GM21367 (cell line): ENCODE data around the gene NXN.
"Not testable (repeated sequence)": the region's sequence is repeated elsewhere in the genome, so short reads cannot be mapped to it uniquely, and the experiment has no call there.

ENCODE experiments used
- ATAC-seq: cut with Tn5 transposase; IDR thresholded peaks from one replicate; pipeline ENCODE4 v1.9.1; 2021; ENCODE audit not compliant: unreplicated experiment

The NXN gene

DNA sequence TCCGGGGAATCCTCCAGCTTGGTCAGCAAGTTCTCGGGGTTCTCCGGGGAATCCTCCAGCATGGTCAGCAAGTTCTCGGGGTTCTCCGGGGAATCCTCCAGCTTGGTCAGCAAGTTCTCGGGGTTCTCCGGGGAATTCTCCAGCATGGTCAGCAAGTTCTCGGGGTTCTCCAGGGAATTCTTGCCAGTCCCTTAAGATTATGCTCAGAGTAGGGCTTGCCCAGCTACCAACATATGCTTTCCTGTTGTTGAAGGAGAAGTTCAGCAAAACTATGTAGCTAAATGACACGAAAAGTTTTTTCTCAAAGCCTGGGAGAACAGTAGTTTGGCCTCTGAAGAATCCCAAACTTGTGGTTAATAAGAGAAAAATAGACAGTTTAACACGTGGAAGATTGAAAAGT, 112.3 kb downstream of the NXN start:
- ATAC-seq: not testable (repeated sequence)

DNA sequence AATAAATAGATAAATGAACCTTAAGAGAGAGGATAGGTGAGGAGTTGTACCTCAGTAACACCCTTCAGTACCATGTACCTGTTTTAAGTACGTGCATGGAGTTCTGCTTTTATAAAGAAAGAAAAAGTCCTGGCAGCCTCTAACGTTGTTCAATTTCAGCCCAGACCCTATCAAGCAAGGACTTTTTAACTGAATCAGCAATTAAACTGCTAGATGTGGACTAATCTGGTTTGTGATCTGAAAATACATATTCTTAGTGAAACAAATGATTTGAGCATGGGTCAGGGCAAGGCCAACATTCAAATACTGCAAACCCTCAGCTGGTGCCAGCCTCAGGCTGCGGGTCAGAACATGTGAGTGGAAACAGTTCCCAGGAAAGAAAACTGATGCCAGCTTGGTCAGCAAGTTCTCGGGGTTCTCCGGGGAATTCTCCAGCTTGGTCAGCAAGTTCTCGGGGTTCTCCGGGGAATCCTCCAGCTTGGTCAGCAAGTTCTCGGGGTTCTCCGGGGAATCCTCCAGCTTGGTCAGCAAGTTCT, 112.9 kb downstream of the NXN start:
- ATAC-seq: no peak

DNA sequence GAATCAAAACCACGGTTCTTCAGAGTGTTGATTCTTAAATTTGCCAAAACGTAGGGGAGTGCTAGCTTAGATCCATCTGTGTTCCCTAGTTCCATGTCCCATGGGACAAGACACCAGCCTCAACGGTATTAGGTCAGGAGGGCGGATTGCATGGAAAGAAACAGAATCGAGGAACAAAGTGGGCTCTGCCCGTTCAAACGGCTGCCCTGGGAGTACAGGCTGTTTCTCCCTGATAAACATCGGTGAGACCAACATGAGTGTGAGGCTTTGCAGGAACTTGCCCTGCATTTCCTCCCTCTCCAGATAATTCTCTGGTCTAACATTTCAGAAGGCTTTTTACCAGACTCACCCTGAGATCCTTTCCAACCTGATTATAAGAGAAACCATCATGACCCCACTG, 115.3 kb downstream of the NXN start:
- ATAC-seq: no peak

DNA sequence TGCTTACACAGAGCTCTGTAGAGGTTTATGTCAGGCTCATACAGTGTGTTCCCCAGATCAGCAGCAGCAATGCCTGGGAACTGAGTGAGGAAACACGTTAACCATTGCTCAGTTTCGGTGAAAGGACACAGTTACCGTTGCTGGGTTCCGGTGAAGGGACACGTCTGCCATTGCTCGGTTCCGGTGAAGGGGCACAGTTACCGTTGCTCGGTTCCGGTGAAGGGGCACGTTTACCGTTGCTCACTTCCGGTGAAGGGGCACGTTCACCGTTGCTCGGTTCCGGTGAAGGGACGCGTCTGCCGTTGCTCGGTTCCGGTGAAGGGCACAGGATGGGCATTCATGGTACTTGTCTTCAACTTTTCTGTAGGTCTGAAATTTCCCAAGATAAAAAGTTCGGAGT, 115.7 kb downstream of the NXN start:
- no peak for ATAC-seq

DNA sequence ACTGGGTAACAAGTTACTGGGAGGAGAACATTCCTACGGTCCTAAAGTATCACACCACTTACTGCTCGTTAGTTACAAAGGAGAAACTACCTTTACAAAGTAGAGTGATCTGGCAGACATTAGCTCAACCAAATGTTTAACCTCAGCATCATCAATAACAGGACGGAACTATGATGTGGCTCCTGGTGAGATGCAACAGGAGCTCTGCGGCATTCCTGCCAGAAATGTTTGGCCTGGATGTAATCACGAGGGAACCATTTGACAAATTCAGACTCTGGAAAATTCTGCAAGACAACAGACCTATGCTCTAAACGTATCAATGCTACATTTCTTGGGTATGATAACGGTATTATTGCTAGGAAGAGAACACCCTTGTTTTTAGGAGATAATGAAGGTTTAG, 117.0 kb downstream of the NXN start:
- no peak for ATAC-seq

DNA sequence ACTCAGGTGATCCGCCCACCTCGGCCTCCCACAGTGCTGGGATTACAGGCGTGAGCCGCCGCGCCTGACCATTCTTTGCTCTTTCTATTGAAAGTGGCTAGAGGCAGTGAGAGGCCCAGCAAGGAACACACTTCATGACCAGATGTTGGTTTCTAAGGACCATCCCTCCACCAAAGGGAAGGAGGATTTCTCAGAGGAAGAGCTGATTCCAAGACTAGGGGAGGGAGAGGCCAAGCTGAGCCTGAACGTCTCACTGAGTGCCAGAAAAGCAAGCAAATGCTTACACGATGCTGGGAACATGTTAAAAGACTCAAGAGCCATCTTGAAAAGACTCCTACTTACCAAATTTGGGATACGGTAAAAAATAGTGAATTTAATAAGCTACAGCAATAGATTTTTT, 118.2 kb downstream of the NXN start:
- no peak for ATAC-seq

DNA sequence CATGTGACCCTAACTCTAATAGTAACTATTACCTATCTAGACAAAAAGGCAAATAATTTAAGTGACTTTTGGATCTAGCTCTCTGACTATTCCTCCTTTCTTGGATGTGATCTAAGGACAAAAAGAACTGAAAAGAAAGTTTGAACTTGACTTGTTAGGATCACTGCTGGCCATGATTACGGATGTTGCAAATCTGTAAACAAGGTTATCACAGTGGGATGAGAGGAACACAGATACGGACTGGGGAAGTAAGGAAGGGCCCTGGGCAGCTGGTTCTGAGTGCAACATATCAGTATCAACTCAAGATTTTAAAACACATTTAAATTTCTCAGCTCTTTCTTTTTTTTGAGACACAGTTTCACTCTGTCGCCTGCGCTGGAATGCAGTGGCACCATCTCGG, 118.8 kb downstream of the NXN start:
- no peak for ATAC-seq

DNA sequence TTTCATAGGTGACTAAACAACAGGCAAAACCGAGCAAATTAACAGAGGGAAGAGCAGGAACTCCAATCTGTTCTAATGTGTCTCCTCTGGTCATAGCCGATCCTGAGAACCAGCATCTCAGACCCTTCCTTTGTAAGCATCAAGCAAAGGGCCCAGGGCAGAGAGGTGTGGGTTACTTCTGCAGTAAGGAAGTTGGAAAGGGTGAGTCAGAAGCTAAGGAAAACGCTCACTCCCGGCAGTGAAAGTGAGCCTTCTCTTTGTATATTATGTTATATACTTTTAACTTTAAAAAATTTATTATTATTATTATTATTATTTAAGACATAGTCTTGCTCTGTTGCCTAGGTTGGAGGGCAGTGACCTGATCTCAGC, 119.8 kb downstream of the NXN start:
- no peak for ATAC-seq

DNA sequence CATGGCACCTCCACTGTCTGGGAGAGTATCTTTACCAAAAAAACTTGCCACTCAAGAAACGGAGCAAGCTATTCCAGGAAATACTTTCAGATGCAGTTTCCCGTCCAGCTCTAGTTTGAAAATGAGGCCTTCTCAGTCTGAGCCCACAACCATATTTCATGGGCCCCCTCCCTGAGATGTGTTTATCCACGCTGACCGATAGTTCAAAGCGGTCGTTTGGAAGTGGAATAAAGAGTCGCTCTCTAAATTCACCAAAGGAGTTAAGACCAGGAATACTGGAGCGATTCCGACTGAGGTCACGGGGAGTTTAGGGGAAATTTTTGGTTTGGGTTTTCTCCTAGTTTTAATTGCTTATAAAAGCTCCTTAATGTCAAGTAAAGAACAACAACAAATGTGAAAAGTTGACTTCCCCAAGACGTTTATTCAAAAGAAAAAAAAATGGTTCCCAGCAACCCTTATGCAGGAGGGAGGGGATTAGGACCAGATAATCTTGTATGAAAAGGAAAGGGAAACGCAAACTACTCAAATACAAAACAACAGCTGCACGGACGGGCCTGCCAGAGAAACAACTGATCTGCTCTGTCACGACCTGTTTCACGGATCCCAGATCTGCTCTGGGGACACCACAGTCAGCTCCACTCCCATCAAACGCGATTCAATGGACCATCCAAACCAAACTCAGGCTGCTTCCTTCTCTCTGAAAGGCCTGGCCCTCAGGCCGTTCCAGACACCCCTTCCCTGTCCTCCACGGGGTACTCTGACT, 120.3 kb downstream of the NXN start:
- ATAC-seq: no peak

DNA sequence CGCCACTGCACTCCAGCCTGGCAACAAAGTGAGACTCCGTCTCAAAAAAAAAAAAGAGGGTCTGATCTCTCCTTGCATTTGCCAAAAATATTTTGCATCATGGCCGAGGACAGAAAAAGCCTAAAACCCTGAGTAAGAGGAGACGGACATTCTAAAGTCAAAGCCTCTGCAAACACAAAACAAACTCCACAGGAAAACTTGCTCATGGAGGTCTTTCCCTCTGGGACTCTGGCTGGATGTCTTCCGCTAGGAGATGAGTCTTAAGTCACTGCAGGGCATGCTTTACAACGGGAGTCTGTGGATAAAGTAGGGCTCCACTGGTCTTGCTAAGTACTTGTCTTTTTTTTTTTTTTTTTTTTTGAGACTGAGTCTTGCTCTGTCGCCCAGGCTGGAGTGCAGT, 123.4 kb downstream of the NXN start:
- no peak for ATAC-seq

DNA sequence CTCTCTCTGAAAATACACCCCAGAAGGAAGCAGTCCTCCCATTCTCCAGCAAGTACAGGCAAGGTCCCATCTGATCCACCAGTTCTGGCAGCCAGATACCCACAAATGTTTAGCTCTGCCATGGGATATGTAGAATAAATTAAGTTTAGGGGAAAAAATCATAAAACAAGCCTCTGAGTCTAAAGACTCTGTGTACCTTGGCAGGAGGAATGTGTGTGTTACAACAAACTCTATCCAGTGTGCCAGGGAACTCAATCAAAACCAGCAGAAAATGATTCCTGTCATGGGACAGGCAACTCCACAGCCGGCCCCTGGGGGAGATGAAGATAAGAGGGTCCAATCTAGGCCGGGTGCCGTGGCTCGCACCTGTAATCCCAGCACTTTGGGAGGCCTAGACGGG, 124.0 kb downstream of the NXN start:
- ATAC-seq: no peak

DNA sequence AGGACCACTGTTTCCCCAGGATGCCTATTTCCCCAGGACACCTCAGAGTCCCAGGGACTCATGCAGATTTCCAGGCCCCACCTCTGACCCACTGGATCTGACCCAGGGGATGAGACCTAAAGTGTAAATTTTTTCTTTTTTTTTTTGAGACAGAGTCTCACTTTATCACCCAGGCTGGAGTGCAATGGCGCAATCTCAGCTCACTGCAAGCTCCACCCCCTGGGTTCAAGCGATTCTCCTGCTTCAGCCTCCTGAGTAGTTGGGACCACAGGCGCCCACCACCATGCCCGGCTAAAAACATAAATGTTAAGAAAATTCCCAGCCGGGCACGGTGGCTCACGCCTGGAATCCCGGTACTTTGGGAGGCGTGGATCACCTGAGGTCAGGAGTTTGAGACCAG, 126.7 kb downstream of the NXN start:
- not testable (repeated sequence) for ATAC-seq

DNA sequence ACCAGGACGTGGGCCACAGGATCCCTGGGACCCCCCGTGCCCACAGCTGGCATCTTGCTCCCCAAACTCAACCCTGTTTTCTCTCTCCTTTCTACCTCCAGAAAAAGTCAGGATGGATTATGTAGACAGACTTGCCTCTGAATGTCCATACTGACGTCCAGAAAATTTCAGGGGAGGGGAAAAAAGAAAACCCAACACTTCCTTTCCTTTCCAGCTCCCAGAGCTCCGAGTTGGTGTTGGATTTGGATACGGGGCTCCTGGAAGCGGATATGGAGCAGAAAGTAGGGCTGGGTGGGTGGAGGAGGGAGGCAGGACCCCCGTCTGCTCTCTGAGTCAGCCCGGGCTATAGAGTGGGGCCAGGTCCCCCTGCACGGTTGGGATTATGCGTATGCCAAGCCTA, 127.2 kb downstream of the NXN start:
- ATAC-seq: no peak

DNA sequence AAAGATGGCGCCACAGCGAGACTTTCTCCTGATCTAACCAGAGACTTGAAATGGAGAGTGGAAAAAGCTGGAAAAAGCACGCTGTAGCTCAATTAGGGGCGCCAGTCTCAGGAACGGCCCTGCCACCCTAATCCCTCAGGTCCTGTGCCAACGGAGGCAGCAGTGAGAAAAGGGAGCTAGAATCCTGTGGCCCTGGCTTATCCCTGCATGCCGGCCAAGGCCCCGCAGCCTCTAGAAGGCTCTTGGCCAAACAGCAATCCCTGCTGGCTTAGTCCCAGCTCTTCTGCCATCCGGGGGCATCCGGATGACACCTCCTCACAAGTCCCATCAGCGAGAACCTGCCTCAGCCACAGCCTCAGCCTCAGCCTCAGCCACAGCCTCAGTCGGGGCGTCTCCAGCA, 127.7 kb downstream of the NXN start:
- ATAC-seq: no peak

DNA sequence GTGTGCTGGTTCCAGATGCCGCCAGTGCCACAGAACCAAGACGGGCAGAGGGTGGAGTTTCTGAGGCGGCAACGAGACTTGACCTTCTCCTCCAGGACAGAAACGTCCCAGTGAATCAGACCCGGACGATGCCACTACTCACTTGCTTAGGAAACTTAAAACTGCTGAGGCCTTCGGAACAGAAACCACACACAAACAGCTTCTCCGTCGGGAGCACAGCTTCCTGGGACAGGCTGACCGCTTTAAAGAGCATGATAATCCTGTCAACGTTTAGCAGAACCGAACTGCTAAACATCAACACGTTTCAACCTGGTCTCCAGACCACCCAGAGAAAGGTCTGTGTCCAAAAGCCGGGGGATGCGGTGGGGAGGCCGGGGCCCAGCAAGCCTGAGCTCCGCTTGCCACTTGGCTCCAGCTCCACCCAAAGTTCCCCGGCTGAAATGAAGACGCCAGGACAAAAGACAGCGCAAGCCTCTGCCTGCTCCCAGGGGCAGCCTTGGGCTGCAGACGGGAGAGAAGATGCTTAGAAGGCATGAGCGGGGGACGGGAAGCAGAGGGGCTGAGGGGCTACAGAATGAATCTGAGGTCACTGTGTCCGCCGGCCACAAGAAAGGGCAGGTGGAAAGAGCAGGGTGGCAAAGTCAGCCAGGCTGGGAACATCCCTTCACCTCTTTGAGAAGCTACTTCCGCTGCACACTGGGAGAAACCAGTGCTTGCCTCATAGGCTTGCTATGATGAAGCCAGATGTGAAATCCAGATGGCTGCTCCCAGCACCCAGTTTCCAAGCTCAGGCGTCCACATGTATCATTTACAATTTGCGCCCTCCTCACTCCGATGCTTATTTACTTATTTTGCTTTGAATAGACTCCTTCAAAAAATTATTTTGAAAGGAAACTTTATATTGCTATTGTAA, 128.5 kb downstream of the NXN start:
- no peak for ATAC-seq

DNA sequence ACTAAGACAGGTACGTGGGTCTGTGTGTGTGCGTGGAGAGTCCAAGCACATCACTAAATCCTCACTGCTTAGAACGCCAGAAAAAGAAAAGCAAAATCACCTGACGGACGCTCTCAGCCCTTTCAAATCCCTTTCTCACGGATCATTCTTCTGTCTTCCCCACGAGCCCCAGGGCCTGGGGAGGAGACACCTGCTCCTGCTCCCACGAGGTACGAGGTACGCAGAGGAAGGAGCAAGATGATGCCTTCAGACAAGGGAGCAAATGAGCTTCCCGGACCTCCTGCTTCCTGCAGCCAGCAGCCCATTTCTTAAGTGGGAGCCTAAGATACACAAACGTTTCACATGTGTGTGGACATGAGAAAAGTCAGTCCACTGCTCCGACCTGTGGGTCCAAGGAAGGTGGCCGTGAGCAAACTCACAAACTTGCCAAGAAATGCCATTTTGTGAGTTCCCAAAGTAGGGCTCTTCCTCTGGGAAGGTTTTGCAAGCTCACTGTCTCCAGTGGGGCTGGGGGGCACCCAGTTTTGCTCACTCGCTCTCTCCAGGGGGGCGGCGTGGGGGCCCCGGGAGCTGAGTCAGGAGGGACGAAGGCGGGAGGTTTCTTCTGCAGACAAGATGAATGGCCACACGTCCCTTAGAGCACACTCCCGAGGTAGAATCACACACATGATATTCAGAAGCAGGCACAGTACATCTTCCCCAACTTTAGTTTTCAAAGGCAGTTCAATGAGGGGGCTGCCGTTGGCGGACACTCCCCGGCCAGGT, 129.3 kb downstream of the NXN start:
- no peak for ATAC-seq

DNA sequence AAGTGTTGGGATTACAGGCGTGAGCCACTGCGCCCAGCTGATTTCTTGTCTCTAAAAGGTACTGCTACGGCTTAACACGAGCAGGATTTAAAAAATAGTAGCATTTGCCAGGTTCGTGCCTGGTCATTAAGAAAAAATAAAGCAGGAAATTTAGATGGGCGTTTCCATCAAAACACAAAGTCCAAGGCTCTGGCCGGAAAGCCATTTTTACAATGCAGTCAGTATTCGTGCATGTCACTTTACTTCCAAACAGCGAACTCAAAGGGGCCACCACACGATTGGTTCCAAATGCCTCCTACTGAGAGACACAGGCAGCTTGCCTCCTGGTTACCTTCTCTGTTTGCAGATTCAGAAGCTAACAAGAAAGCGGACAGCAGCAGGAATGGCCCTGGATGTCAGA, 131.2 kb downstream of the NXN start:
- ATAC-seq: no peak

DNA sequence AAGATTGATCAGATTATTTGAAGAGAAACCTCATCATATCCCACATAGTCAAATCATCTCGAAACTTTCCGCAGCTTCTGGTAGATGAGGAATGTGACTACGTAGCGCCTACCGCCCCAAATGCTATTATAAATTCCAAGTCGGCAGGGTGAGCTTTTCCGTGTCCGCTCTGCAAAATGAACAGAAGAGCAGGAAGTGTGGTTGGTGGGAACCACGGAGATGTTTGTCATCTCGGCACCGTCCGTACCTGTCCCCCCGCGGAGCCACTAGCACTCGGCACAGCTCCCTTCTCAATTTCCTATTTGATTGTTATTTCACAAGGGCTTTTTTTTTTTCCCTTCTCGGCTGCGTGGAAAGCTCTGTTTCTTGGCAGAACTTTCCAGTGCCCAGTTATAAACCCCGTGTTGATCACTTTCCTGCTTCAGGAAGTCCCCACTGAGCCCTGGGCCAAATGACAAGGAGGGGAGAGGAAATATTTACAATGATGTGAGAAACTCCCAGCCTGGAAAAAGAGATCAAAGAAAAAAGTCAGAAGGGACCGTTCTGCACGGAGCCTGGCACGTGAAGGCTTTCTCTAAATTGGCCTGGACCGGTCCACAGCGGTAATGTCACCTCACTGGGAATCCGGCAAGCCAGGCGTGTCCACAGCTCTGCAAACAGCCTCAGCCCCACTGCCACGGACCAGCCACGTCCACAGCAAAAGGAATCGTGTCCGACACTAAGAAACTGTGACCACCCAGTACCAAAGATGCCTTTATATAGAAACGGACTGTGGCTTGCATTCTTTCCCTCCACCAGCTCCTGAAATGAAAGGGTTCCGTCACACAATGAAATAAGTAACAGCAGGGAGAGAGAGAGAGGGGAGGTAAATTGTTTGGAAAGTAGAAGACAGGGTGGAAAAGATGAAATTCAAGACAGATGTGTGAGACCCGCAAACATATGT, 132.4 kb downstream of the NXN start:
- ATAC-seq: no peak

DNA sequence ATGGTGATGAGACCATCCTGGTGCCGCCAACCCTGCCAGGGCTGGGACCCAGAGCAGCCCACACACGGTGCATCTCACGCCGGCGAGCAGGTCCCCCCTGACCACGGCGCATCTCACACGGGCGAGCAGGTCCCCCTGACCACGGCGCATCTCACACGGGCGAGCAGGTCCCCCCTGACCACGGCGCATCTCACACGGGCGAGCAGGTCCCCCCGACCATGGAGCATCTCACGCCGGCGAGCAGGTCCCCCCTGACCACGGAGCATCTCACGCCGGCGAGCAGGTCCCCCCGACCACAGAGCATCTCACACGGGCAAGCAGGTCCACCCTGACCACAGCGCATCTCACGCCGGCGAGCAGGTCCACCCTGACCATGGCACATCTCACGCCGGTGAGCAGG, 138.3 kb downstream of the NXN start:
- ATAC-seq: no peak

DNA sequence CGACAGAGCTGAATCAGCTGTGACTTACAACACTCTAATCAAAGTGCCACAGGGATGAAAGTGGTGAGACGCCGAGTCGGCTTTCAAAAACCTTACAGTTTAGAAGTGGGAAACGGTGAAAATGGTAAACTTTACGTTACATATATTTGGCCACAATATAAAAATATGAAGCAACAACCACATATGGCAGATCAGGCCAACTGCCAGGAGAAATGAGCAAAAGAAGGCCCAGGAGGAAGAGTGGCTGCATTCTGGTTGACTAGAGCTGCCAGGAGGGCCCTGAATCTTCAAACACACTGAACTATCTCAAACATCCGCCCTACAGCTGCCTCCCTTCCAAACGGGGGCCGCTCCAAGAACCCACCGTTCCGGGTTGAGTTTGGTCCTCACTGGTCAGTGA, 141.1 kb downstream of the NXN start:
- no peak for ATAC-seq
